HFFc6 (cell line): ENCODE measurements around the gene CENPX. TPM values are rescaled to one million over a fixed set of nuclear protein-coding genes. Genes with fewer than 3 reads are reported as not detected.

Experiments used
- DNase-seq: peaks from one replicate; pipeline ENCODE4 v3.0.0-alpha.2; 2018
- H3K27ac Mint-ChIP-seq: 2 replicates; pipeline ENCODE4 v1.8.0; 2020; ENCODE audit warnings: mild to moderate bottlenecking, mixed read lengths
- H3K27me3 Mint-ChIP-seq: 2 replicates; pipeline ENCODE4 v1.8.0; 2021; ENCODE audit warnings: mild to moderate bottlenecking, moderate library complexity, mixed read lengths; ENCODE audit not compliant: insufficient read depth
- H3K36me3 Mint-ChIP-seq: 2 replicates; pipeline ENCODE4 v1.8.0; 2021; ENCODE audit warnings: low read depth, mixed read lengths
- H3K4me1 Mint-ChIP-seq: 2 replicates; pipeline ENCODE4 v1.8.0; 2020; ENCODE audit warnings: low read depth, mixed read lengths
- H3K4me3 Mint-ChIP-seq: 2 replicates; pipeline ENCODE4 v1.8.0; 2020; ENCODE audit warnings: mild to moderate bottlenecking, moderate library complexity, mixed read lengths
- H3K9me3 Mint-ChIP-seq: 2 replicates; pipeline ENCODE4 v1.8.0; 2020; ENCODE audit warnings: mild to moderate bottlenecking, mixed read lengths
- CTCF ChIP-seq: fragments of 200-600 bp; sonication (generic); IDR thresholded peaks from 2 replicates; pipeline ENCODE4 v1.5.0; 2021; ENCODE audit warnings: antibody characterized with exemption, mild to moderate bottlenecking
- long read RNA-seq: library from polyadenylated mRNA; unstranded; transcript quantifications from one replicate; pipeline ENCODE4 v2.0.0, GENCODE V29; 2019
- total RNA-seq, 6 experiments: library from RNA; stranded (reverse); fragmentation: NEBNext Ultra II Directional; extraction: Animal tissue kit (Norgen Biotek cat#: 25700); gene quantifications; 2 replicates in 1 of 6; 3 replicates in 5 of 6; pipeline ENCODE4 v1.2.3, GENCODE V29; 2021

The CENPX gene
- total RNA-seq = 10 to 100 TPM; 60.6 to 83.9 (median 73.3) TPM
- long read RNA-seq, transcript CENPX-201 (4 exons, 751 nt) = major isoform, 42 of 86 reads
- long read RNA-seq, transcript CENPX-206 (4 exons, 710 nt) = minor isoform, 7 of 86 reads
- long read RNA-seq, transcript CENPX-202 (5 exons, 805 nt) = minor isoform, 20 of 86 reads
- long read RNA-seq, partial matches to known transcripts = 4 of 86 reads
- long read RNA-seq, other reads (novel, unspliced or antisense) = 1 of 86 reads

- Mint-ChIP-seq H3K9me3 (no peaks in the 10 kb centered on the region), H3K27me3 (peaks cover 2% of the 10 kb centered on the region), H3K27ac (peak within 1 kb of the TSS; percentile 79), H3K4me3 (peak within 1 kb of the TSS; percentile 88), H3K4me1 (peaks cover 17% of the 10 kb centered on the region), H3K36me3 (no peaks in the 10 kb centered on the region)
- no peak for TF ChIP-seq CTCF
- no peak for DNase-seq
Measured at GRCh38 chr17:82022310-82022980, at the start of gene CENPX. TSS of gene CENPX (minus strand) at chr17:82022878. CDS start at chr17:82022861, 17 bp downstream.

GRCh38 chr17:82070611-82071010 lies 47.9 kb upstream of the CENPX start:
- Mint-ChIP-seq H3K9me3 (no peaks in the 10 kb centered on the region), H3K27me3 (peaks cover 8% of the 10 kb centered on the region), H3K4me1 (no peaks in the 10 kb centered on the region), H3K4me3 (no peak overlapping the region), H3K27ac (no peak overlapping the region), H3K36me3 (no peaks in the 10 kb centered on the region)
- TF ChIP-seq CTCF = no peak
- no peak for DNase-seq

GRCh38 chr17:82065638-82066303 lies 43.1 kb upstream of the CENPX start, which contains the start of gene DUS1L:
TSS of gene DUS1L (minus strand) at chr17:82065804. CDS start at chr17:82065059, 745 bp downstream.
- Mint-ChIP-seq H3K4me3 (peak within 1 kb of the TSS; percentile 76), H3K9me3 (no peaks in the 10 kb centered on the region), H3K4me1 (no peaks in the 10 kb centered on the region), H3K36me3 (no peaks in the 10 kb centered on the region), H3K27ac (peak within 1 kb of the TSS; percentile 56), H3K27me3 (peaks cover 4% of the 10 kb centered on the region; the same call in 1 of the 2 replicates)
- DNase-seq = no peak
- TF ChIP-seq CTCF = no peak

GRCh38 chr17:82065193-82065637 lies 42.5 kb upstream of the CENPX start:
- Mint-ChIP-seq H3K4me3 (peak overlapping the region; percentile 76), H3K4me1 (no peaks in the 10 kb centered on the region), H3K9me3 (no peaks in the 10 kb centered on the region), H3K27ac (no peak overlapping the region), H3K36me3 (peaks cover 1% of the 10 kb centered on the region; the same call in 1 of the 2 replicates), H3K27me3 (peaks cover 5% of the 10 kb centered on the region; the same call in 1 of the 2 replicates)
- DNase-seq = no peak
- TF ChIP-seq CTCF = no peak

- no peak for TF ChIP-seq CTCF
- H3K27me3 Mint-ChIP-seq = peaks cover 8% of the 10 kb centered on the region; the same call in 1 of the 2 replicates
- 0 out of 2 replicates have a peak overlapping the region, but pooled peaks have one; percentile 7 for H3K27ac Mint-ChIP-seq
- no peak for DNase-seq
- H3K4me1 Mint-ChIP-seq = no peaks in the 10 kb centered on the region
- peak overlapping the region; percentile 76 for H3K4me3 Mint-ChIP-seq
- H3K9me3 Mint-ChIP-seq = no peaks in the 10 kb centered on the region
- peaks cover 4% of the 10 kb centered on the region; the same call in 1 of the 2 replicates for H3K36me3 Mint-ChIP-seq
Measured at GRCh38 chr17:82064433-82065192, 41.9 kb upstream of the CENPX start.
